ENCODE results near the gene GLUD2.
"Not testable (repeated sequence)": the region's sequence is repeated elsewhere in the genome, so short reads cannot be mapped to it uniquely, and the experiment has no call there.

Gene GLUD2

DNA sequence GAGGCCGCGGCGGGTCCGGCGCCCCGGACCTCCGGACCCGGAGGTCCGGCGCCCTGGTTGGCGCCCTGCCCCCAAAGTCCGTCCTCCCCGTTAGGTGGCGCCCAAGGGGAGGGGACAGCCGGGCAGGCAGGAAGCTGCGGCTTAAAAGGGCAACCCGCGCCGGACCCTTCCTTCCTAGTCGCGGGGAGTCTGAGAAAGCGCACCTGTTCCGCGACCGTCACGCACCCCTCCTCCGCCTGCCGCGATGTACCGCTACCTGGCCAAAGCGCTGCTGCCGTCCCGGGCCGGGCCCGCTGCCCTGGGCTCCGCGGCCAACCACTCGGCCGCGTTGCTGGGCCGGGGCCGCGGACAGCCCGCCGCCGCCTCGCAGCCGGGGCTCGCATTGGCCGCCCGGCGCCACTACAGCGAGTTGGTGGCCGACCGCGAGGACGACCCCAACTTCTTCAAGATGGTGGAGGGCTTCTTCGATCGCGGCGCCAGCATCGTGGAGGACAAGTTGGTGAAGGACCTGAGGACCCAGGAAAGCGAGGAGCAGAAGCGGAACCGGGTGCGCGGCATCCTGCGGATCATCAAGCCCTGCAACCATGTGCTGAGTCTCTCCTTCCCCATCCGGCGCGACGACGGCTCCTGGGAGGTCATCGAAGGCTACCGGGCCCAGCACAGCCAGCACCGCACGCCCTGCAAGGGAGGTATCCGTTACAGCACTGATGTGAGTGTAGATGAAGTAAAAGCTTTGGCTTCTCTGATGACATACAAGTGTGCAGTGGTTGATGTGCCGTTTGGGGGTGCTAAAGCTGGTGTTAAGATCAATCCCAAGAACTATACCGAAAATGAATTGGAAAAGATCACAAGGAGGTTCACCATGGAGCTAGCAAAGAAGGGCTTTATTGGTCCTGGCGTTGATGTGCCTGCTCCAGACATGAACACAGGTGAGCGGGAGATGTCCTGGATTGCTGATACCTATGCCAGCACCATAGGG, at the start of gene GLUD2:
Gene GLUD2, plus strand, starts transcription at position 170 of the 979 bp plus-strand sequence. Its CDS starts 75 bp downstream, at position 245.
- not testable (repeated sequence) for H3F3A ChIP-seq (ENCODE audit: insufficient read depth); H3K9ac ChIP-seq (ENCODE audit: low read length); H3K4me3 ChIP-seq (ENCODE audit: insufficient read depth, low read length, poor library complexity, severe bottlenecking); H4K20me1 ChIP-seq (ENCODE audit: low read depth, low read length); H3K9me2 ChIP-seq (replicated peaks; ENCODE audit: insufficient read depth, low read length); H3K36me3 ChIP-seq (ENCODE audit: low read length); H3K27me3 ChIP-seq (ENCODE audit: low read length); H3K79me2 ChIP-seq (ENCODE audit: insufficient read depth, low read length); H3K4me2 ChIP-seq (ENCODE audit: low read depth, low read length, poor library complexity, severe bottlenecking); H2AFZ ChIP-seq (ENCODE audit: low read depth, low read length, severe bottlenecking); H3K9me3 ChIP-seq (ENCODE audit: insufficient read depth, low read length); H3K27ac ChIP-seq (ENCODE audit: low read depth, low read length)

GRCh38 chrX:120999413-120999812, 48.0 kb upstream of the GLUD2 start:
- Histone ChIP-seq H3K4me2 (ENCODE audit: low read depth, low read length, poor library complexity, severe bottlenecking) (no peak overlapping the region), H3K9me2 (replicated peaks; ENCODE audit: insufficient read depth, low read length) (no peaks in the 10 kb centered on the region), H3K36me3 (ENCODE audit: low read length) (no peaks in the 10 kb centered on the region), H3K79me2 (ENCODE audit: insufficient read depth, low read length) (no peaks in the 10 kb centered on the region), H3K9me3 (ENCODE audit: insufficient read depth, low read length) (no peaks in the 10 kb centered on the region), H3K9ac (ENCODE audit: low read length) (no peak overlapping the region), H4K20me1 (ENCODE audit: low read depth, low read length) (no peaks in the 10 kb centered on the region), H3F3A (ENCODE audit: insufficient read depth) (no peaks in the 10 kb centered on the region), H3K27me3 (ENCODE audit: low read length) (no peaks in the 10 kb centered on the region), H2AFZ (ENCODE audit: low read depth, low read length, severe bottlenecking) (no peak overlapping the region), H3K4me3 (ENCODE audit: insufficient read depth, low read length, poor library complexity, severe bottlenecking) (no peak overlapping the region), H3K27ac (ENCODE audit: low read depth, low read length) (no peak overlapping the region)
- TF ChIP-seq CTCF (IDR thresholded peaks at IDR 0.05; ENCODE audit: insufficient read depth, low read length, poor library complexity, severe bottlenecking), result no peak
- TF ChIP-seq EZH2phosphoT487 (conservative IDR thresholded peaks at IDR 0.05; ENCODE audit: low read length), result no peak

DNA sequence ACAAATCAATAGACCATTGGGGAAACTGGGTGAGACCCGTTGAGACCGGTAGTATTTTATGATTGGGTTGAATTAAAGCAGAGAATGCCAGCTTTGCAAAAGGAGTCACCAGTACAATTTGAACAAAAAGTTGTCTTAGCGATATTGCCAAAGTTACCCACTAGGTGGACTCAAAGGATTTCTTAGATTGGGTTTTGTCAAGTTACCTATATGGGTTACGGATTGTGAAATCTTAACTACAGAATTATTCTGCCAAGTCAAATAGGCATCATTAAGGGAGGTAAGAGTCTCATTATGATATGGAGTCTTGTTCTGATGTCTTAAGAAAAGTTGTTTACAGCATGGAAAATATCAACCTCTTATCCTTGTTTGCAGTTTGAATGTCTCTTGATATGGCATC, 46.8 kb upstream of the GLUD2 start:
- TF ChIP-seq EZH2phosphoT487 (conservative IDR thresholded peaks at IDR 0.05; ENCODE audit: low read length) (no peak), CTCF (IDR thresholded peaks at IDR 0.05; ENCODE audit: insufficient read depth, low read length, poor library complexity, severe bottlenecking) (no peak)
- H3K9ac ChIP-seq (ENCODE audit: low read length), result no peak overlapping the region

GRCh38 chrX:121008920-121009319, 38.5 kb upstream of the GLUD2 start:
- no peak for TF ChIP-seq EZH2phosphoT487 (conservative IDR thresholded peaks at IDR 0.05; ENCODE audit: low read length)
- no peak for TF ChIP-seq CTCF (IDR thresholded peaks at IDR 0.05; ENCODE audit: insufficient read depth, low read length, poor library complexity, severe bottlenecking)
- no peak overlapping the region for H3K4me3 ChIP-seq (ENCODE audit: insufficient read depth, low read length, poor library complexity, severe bottlenecking)
- H2AFZ ChIP-seq (ENCODE audit: low read depth, low read length, severe bottlenecking), result no peak overlapping the region
- H3K9me3 ChIP-seq (ENCODE audit: insufficient read depth, low read length), result no peaks in the 10 kb centered on the region
- H3K9ac ChIP-seq (ENCODE audit: low read length), result no peak overlapping the region
- H3K79me2 ChIP-seq (ENCODE audit: insufficient read depth, low read length), result no peaks in the 10 kb centered on the region
- no peak overlapping the region for H3K4me2 ChIP-seq (ENCODE audit: low read depth, low read length, poor library complexity, severe bottlenecking)
- no peaks in the 10 kb centered on the region for H3K9me2 ChIP-seq (replicated peaks; ENCODE audit: insufficient read depth, low read length)
- no peaks in the 10 kb centered on the region for H3K36me3 ChIP-seq (ENCODE audit: low read length)
- H3K27me3 ChIP-seq (ENCODE audit: low read length), result no peaks in the 10 kb centered on the region
- no peaks in the 10 kb centered on the region for H4K20me1 ChIP-seq (ENCODE audit: low read depth, low read length)
- no peaks in the 10 kb centered on the region for H3F3A ChIP-seq (ENCODE audit: insufficient read depth)
- no peak overlapping the region for H3K27ac ChIP-seq (ENCODE audit: low read depth, low read length)

More for the DNA sequence above, 46.8 kb upstream of the GLUD2 start:
- Histone ChIP-seq H3K27me3 (ENCODE audit: low read length) (no peaks in the 10 kb centered on the region), H3K36me3 (ENCODE audit: low read length) (no peaks in the 10 kb centered on the region), H3K79me2 (ENCODE audit: insufficient read depth, low read length) (no peaks in the 10 kb centered on the region), H2AFZ (ENCODE audit: low read depth, low read length, severe bottlenecking) (no peak overlapping the region), H3F3A (ENCODE audit: insufficient read depth) (no peaks in the 10 kb centered on the region), H3K9me3 (ENCODE audit: insufficient read depth, low read length) (no peaks in the 10 kb centered on the region), H3K9me2 (replicated peaks; ENCODE audit: insufficient read depth, low read length) (no peaks in the 10 kb centered on the region), H4K20me1 (ENCODE audit: low read depth, low read length) (no peaks in the 10 kb centered on the region), H3K27ac (ENCODE audit: low read depth, low read length) (no peak overlapping the region), H3K4me2 (ENCODE audit: low read depth, low read length, poor library complexity, severe bottlenecking) (no peak overlapping the region), H3K4me3 (ENCODE audit: insufficient read depth, low read length, poor library complexity, severe bottlenecking) (no peak overlapping the region)
